HG03108 (cell line): ENCODE measurements around the gene KLK4.
"Not testable (repeated sequence)": the region's sequence is repeated elsewhere in the genome, so short reads cannot be mapped to it uniquely, and the experiment has no call there.

Source experiments
- ATAC-seq: cut with Tn5 transposase; IDR thresholded peaks from one replicate; pipeline ENCODE4 v1.9.1; 2021; ENCODE audit warnings: moderate library complexity; ENCODE audit not compliant: unreplicated experiment

Gene KLK4

DNA sequence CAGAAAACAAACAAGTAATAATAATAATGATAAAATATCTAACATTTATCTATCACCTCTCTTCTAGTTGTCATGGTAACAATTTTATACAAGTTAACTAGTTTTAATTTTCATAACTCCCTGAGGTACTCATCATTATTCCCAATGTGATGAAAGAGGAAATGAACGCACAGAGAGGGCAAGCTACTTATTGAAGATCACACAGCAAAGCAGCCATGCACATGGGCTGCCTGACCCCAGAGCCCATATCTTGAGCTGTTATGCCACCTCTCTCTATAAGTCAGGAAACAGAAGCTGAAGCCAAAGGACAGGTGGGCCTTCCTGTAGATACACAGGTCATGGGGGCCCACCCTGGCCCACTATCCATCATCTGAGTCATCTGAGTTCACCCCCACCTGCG is 4.9 kb upstream of the KLK4 start:
- ATAC-seq = no peak

DNA sequence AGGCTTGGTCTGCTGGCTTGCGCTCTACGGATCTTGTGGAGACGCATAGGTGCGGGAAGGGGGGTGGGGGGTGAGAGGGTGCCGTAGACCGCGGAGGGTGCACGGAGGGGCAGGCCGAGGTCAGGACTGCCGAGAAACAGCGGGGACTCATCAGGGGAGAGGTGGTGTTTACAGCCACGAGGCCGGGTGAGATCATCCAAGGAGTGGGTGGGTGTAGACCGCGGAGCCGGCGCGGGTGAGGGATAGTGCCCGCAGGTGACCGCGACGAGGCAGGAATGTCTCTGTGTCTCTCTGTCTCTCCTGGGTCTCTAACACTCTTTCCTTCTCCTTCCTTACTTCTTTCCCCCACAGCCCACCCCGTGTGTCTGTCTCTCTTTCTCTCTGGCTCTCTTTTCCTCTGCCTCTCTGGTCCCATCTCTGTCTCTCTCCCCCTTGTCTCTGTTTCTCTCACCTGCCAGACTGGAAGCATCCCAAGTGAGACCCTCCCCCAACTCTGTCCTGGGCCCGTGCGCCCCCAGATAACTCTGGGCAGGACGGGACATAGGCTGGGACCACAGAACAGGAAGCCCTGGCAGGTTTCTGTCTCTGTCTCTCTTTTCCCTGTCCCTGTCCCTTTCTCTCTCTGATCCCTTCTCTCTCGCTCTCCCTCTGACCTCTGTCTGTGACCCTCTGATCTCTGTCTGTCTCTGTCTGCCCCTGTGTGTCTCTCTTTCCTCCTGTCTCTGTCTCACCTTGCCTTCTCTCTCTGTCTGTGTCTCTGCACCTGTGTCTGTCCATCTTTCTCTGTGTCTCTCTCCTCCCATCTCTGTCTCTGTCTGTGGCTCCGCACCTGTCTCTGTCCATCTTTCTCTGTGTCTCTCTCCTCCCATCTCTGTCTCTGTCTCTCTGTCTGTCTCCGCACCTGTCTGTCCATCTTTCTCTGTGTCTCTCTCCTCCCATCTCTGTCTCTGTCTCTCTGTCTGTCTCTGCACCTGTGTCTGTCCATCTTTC is 1.8 kb upstream of the KLK4 start:
- no peak for ATAC-seq

DNA sequence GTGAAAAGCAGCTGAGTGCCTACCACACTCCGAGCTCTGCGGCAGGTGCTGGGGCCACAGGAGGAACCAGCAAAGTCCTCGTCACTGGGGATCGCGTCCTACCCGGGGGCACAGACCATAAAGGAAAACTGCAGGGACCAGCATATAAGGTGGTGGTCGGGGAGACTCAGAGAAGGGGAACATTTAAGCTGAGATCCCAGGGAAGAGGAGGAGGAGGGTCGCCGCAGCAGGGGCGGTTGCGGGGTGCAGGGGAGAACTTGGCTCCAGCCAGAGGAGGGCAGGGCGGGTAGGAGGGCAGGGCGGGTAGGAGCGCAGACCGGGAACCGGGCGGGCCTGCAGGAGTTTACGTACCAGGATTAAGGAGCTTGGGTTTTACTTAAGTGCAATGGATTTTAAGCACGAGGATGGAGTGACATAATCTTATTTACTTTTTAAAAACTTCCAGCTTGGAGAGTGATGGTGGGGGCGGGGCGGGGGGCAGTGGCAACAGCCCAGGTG is 956 bp upstream of the KLK4 start:
- no peak for ATAC-seq

DNA sequence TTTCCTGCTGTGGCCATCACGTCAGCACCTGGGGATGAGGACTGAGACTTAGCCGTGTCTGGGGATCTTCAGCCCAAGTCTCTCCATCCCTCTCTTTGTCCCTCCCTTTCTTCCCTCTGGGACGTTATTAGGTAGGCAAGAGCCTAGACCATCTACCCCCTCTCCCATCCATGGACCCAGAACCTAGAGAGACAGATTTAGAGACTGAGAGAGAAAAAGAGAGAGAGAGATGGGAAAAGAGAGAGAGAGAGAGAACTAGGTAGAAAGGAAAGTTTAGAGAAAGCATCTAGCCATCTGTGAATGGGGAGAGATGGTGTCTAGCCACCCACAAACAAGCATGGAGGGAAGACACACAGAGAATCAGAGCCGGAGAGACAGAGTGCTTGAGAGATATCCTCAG is 473 bp downstream of the KLK4 start:
- no peak for ATAC-seq

DNA sequence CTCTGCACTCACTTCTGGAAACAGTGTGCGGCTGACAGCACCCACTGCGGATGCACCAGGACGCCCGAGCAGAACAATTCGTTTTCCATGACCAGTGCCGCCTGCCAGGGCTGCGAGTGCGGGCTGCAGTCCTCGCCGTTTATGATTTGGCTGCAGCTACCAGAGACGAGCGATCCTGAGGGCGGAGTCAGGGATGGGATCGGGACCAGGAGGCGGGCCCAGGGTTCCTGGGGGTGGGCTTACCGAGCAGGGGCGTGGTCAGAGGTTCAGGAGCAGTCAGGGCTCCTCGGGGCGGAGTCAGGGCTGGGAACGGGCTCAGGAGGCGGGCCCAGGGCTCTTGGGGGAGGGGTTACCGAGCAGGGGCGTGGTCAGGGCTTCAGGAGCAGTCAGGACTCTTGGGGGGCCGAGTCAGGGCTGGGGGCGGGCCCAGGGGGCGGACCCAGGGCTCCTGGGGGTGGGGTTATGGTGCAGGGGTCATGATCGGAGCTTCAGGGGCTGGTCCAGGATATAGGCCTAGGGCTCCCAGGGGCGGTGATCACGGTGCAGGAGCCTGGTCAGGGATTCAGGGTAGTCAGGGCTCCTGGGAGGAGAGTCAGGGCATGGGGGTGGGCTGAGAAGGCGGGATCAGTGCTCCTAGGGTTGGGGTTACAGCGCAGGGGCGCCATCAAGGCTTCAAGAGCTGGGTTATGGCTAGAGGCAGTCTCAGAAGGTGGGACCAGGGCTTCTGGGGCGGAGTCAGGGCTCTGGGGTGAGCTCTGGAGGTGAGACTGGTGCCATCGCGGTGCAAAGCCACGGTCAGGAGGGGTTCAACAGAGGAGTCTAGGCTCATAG is 1.7 kb downstream of the KLK4 start:
- peak; percentile 54 for ATAC-seq

DNA sequence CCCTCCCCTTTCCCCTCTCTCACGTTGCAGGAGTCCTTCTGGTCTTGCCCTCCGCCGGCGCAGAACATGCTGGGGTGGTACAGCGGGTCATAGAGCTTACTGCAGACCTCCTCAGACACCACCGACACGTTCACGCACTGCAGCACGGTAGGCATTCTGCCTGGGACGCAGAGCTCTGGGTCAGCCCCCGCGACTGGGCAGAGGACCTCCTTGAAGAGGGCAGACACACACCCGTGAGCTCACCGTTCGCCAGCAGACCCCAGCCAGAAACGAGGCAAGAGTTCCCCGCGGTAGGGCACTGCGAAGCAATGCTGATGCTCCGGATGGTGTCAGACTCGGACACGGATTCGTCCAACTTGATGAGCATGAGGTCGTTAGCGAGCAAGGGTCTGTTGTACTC is 2.9 kb downstream of the KLK4 start:
- no peak for ATAC-seq

DNA sequence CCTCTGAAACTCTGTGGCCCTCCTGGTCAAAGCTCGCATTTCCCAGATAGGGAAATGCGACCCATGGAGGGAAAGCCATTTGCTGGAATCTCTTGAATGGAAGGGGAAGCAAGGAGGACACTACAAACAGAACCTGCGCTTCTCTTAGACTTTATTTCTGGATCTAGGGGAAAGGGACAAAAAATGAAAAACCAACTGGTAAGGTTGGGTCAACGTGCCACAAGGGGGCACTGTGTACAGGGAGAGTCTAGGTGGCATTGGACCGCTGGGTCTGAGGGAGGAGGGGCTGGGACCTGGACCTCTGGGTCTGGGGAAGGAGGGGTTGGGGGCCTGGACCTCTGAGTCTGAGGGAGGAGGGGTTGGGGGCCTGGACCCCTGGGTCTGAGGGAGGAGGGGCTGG is 5.0 kb downstream of the KLK4 start:
- no peak for ATAC-seq

DNA sequence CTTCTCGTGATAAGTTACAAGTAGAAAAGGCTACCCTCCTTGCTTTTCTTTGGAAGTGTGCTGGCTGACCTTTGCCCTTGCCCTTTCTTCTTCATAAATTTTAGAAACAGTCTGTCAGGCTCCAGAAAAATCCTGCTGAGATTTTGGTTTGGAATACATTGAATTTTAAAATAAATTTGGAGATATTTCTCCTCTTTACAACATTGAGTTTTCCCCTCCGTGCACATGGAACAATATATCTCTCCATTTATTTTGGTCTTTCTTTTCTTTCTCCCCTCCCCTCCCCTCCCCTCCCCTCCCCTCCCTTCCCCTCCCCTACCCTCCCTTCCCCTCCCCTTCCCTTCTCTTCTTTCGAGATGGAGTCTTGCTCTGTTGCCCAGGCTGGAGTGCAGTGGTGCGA is 8.6 kb downstream of the KLK4 start:
- no peak for ATAC-seq

DNA sequence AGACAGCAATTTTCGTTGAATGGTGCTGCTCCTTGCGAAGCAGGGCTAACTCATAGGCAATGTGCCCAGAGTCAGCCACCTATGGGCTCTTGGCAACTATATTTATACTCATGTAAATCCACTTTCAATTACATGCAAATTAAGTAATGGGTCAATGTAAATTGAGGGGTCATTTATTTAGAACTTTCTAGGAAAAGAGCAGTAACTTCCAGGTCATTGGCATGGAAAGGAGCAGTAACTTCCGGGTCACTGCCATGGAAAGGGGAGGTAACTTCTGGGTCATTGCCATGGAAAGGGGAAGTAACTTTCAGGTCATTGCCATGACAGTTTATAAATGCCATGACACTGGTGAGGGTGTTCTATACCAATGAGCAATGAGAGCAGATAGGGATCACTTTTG is 11.6 kb downstream of the KLK4 start:
- no peak for ATAC-seq

DNA sequence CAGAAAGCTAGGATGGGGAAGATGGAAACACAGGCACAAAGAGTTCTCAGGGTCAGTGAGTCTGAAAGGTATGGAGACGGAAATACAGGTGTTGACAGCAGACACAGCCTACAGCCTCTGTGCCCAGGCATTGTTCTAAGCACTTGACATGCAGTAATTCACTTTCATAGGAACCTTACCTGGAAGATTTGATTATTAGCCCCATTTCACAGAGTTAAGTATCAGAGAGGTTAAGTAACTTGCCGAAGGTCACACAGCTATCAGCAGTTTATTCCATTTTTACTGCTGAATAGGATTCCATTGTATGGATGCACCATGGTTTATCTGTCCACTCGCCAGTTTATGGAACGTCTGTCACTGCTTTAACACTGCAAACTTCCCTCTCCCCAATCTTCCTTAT is 13.2 kb downstream of the KLK4 start:
- no peak for ATAC-seq

DNA sequence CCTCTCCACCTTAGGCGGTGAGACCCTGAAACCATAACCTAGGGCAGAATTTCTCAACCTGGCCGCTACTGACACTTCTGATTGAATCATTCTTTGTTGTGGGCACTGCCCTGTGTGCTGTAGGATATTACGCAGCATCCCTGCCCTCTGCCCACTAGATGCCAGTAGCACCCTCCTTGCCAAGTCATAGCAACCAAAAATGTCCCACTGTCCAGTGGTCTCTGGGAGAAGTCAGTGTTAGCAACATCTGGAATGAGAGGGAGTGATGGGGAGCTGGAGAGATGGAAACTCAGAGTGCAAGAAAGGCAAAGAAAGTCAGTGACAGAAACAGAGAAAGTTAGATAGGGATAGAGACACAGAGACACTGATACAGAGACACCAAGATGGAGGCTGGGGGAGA is 13.6 kb downstream of the KLK4 start:
- no peak for ATAC-seq

DNA sequence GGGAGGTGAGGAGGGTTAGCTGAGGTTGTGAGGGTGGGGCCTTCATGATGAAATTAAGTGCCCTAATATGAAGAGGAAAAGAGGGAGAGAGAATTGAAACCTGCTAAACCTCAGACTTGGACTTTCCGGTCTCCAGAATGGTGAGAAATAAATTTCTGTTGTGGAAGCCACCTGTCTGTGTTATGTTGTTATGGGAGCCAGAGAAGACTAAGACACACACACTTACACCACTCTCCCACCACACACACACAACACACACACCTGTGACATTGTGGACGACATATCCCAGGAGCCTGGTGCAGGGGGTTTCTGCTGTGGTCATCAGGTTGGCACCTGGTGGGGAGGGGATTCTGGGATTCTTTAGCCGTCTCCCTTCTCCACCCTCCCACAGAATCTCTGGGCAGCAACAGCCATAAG is 14.0 kb downstream of the KLK4 start:
- peak; percentile 16 for ATAC-seq

DNA sequence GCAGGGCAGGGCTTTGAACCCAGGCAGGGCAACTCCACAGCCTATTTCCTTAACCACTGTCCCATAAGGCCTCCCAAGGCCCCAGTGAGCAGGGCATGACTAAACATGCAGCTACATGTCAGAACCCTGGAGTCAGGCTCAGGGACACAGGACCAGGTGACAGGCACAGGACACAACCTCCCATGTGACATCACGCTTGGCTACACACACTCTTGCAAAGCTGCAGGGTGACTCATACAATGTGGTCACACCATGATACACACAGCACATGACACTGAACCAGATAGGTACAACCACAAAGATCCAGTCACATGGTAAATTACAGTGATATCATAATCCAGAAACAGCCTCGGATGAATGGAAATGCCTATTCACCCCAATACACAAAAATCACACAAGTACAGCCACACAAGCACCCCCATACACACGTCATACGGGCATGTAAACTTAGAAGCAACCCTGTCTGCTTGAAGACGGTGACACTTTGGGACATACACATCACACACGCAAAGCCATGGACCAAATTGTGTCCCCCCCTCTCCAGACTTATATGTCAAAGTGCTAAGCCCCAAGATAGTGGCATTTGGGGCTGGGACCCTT is 14.5 kb downstream of the KLK4 start:
- ATAC-seq = peak; percentile 88

DNA sequence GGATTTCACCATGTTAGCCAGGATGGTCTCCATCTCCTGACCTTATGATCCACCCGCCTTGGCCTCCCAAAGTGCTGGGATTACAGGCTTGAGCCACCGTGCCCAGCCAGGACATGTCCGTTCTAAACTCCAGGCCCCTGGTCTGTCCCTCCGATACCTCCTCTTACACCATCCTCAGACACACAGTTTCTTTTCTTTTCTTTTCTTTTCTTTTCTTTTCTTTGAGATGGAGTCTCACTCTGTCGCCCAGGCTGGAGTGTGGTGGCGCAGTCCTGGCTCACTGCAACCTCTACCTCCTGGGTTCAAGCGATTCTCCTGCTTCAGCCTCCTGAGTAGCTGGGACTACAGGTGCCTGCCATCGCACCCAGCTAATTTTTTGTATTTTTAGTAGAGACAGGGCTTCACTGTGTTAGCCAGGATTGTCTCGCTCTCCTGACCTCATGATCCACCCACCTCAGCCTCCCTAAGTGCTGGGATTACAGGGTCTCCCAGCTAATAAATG is 15.1 kb downstream of the KLK4 start:
- ATAC-seq = not testable (repeated sequence)

DNA sequence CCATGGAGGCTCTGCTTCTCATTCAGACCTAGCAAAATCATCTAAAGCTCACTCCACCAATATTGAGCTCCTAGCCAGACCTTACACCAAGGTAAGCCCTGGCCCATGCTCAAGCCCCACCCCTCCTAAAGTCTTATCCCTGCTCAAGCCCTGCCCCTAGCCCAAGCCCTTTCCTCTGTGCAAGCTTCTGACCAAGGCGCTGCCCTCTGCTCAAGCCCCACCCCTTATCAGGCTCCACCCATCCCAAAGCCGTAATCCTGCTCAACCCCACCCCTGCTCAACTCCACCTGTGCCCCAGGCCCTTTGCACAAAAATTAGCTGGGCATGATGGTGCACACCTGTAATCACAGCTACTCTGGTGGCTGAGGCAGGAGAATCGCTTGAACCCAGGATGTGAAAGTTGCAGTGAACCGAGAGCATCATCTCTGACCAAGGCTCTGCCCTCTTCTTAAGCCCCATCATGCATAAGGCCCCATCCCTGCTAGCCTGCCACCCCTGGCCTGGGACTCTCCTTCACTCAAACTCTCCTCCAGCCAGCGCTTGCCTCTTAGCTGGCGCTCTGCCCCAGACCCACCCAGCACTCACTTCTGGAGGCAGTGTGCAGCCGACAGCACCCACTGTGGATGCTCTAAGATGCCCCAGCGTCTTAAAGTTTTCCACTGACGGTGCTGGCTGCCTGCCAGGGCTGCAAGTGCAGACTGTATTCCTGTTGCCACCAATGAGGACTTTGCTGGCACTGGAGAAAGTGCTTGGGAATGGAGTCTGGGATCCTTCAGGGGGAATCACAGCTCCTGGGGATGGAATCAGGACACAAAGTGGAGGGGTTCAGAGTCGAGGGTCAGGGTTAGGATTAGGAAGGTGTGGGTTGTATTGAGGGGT is 16.5 kb downstream of the KLK4 start:
- ATAC-seq = no peak

DNA sequence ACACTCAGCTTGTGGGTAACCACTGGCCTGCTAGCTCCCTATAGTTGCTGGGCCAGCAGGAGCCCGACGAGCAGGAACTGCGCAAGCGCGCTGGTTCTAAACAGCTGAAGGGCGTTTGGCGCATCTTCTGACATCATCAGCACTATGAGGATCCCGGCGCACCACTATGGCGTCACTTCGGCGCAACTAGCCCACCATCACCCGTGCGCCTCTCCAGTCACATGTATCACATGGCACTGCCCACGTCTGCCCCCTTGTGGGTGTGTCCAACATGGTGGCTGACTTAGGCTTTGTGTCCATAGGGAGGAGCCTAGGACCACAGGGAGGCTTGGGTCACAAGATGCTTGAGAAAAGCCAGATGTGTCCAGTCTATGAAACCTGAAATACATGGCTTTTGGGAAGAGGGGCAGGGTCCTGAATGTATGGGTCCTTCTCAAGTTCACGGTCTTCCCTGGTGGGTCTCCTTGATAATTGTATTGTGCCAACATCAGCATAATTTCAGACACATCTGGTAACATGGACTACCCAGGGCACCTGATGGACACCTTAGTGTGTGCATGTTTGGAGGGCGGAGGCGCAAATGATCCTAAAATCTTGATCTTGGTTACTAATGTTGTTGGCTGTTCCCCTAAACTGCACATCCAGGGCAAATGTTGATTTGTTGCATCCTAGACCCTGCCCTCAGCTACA is 18.0 kb downstream of the KLK4 start:
- no peak for ATAC-seq

DNA sequence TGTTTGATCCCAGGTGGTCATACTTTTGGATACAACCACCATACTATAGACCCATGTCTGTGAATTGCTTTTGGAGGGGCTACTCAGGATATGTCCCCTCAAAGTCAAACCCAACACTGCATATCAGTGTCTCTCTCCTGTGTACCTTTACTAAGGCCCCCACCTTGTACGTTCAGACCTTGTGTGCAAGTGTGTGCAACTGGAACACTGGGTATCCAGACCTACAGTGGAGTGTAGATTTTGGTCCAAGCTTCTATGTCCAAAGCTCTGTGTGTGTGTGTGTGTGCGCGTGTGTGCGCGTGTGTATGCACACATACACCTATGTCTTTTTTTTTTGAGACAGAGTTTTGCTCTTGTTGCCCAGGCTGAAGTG is 20.0 kb downstream of the KLK4 start:
- ATAC-seq = no peak

DNA sequence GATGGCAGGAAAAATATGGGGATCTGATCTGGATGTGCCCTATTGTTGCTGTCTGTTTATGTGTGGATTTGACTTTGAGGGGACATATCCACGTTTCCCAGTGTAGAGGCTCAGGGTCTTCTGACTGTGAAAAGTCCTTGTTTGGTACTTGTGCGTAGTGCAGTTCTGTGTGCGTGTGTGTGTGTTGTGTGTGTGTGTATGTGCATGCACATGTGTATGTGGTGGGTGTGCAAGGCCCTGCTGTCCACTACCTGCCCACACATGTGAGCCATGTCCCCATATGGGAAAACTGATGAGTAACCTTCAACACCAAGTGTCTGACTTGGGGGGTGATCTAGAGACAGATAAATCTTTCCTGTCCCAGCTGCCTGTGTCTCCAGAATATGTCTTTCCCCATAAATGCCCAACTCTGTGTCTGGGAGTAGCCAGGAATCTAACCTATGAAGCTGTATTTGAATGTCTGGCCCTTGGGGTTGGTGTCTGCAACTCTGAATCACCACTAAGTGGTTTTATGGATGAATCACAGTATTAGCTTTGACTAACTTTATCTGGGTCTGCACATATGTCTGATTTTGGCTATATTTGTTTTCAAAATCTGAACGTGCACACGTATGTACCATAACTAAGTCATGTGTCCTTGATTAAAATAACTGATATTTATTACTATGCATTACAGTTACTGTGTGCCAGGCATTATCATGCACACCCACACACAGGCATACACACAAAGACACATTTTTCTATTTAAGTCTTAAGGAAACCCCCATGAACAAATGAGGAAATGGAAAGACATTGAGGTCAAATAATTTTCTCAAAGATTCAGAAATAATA is 20.6 kb downstream of the KLK4 start:
- ATAC-seq = no peak

DNA sequence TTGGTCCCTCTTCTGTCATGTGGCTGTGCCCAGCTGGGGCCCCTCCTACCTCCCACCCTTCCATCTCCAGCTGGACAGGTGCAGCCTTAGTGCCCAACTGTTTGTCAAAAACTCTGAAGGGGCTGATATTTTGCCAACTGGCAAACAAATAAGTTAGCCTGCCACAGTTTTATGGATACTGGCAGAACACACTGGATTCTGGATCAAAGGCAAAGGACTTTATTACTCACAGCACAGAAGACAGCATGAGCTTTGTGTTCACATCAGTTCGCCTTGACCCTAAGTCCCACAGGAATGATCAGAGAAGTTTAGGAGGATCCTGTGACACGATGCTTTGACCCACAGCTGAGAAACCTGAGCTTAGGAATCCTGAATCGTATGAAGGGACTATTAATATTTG is 21.6 kb downstream of the KLK4 start:
- ATAC-seq = no peak
